GM21723 (cell line): Measurements from ENCODE around the gene ALG6.
"Not testable (repeated sequence)": the region's sequence is repeated elsewhere in the genome, so short reads cannot be mapped to it uniquely, and the experiment has no call there.

Experiments used
- ATAC-seq: cut with Tn5 transposase; IDR thresholded peaks from one replicate; pipeline ENCODE4 v1.9.1; 2021; ENCODE audit warnings: mild to moderate bottlenecking, moderate library complexity; ENCODE audit not compliant: unreplicated experiment

ALG6 gene

DNA sequence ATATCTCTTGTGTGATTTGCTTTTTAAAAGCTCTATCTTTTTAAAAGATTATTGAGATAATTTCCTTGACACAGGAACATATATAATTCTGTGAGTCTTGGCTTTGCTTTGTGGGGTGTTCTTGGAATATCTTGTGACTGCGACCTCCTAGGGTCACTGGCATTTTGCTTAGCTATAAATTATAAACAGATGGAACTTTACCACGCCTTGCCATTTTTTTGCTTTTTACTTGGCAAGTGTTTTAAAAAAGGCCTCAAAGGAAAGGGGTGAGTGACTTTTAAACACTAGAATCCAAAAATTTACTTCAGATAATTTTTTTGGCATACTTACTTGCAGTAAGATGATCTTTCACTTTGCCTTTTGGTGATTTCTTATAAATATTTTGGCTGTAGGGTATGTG is 43.6 kb downstream of the ALG6 start:
- ATAC-seq = no peak

- ATAC-seq = no peak
Measured at GRCh38 chr1:63413394-63413793, 46.0 kb downstream of the ALG6 start.

- no peak for ATAC-seq
Measured at GRCh38 chr1:63414691-63415365, 47.4 kb downstream of the ALG6 start.

DNA sequence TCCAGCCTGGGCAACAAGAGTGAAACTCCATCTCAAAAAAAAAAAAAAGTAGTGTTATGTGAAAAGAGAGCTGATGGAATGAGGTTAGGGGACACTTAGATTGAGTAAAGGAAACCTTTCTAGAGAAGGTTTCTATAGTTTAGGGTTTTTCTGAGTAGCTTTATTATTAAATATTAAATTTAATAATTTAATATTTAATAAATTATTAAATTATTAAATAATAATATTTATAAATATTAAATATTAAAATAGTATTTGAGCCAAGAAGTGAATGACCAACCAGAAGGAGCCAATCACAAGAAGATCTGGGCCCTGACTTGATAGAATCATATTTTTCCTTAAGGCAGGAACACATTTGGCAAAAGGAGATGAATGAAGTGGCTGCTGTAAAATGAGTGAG is 50.7 kb downstream of the ALG6 start:
- no peak for ATAC-seq

GRCh38 chr1:63420746-63421145 is 53.3 kb downstream of the ALG6 start:
- not testable (repeated sequence) for ATAC-seq

- no peak for ATAC-seq
Measured at GRCh38 chr1:63423649-63424048, 56.2 kb downstream of the ALG6 start.

- ATAC-seq = no peak
Measured at GRCh38 chr1:63428815-63429214, 61.4 kb downstream of the ALG6 start.

- no peak for ATAC-seq
Measured at GRCh38 chr1:63429281-63429680, 61.9 kb downstream of the ALG6 start.

DNA sequence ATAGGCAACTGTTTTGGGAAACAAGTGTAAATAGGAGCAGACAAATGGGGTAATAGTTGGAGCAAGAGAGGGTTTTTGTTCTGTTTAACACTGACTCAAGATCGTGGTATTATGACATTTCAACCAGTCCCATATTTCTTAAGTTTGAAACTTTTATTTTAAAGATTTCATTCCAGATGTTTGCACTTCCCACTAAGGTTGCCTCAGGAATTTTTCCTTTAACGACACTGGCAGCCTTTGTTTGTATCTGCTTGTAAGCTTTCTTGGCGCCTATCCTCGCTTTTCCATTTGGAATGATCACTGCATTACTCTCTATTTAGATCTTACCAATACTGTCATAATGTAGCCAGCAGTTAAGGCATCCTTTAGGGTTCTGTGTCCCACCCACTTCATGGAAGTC is 67.7 kb downstream of the ALG6 start:
- ATAC-seq = no peak

GRCh38 chr1:63442141-63442475 is 74.7 kb downstream of the ALG6 start:
- peak; percentile 18 for ATAC-seq

DNA sequence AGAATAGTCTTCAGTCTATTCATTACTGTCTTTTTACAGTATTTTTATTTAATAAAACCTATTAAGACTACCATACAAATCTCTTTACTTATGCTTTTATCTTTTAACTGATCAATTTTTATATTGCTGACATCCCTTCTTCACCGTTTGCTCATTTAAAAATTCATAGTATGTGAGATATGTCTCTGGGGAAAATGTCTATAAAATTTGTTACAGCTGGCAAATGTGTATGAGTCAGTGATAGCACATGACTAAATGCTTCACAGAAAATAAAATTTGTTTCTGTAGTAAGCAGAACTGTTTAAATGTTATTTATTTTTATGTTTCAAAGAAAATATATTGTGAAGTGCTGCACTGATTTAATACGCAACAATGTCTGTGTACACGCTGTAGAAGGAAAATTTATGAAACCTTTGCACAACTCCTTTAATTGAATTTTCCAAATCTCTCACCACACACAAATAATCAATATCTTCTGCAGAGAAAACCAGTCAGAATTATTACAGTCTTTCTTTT is 81.4 kb downstream of the ALG6 start:
- ATAC-seq = no peak

DNA sequence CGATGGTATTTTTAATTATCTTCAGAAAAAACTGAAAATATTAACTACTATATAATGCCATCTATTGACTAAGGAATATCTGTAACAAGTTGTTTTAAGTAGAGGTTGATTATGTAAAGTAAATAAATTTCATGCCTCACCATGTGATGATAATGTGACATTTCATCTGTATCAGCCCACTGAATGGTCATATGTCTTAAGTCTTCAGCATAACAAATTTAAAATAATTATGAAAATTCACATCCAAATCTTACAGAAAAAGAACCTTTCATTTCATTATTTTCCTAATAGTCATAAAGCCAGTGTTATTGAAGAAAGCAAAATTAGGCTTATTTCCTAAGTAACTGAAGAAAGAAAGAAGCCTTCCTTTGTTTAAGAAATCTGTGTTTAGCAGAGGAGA is 83.0 kb downstream of the ALG6 start:
- ATAC-seq = no peak

GRCh38 chr1:63453232-63453631 is 85.8 kb downstream of the ALG6 start:
- ATAC-seq = no peak

DNA sequence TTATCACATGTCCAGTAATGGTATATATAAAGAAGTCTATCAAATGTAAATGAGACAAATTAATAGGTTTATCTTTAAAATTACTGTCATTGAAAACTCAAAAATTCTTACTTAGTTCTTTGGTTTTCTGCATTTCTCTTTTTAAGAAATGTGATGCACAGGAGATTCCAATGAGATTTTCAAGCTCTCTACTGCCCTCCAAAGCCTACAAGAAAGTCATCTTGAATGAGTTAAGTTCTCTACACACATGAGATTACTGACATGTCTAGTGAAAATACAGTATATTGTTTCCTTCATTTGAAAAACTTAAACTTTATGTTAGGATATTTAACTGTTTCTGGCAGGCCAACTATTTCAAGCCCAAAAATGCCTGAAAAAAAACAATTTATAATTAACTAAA is 86.8 kb downstream of the ALG6 start:
- ATAC-seq = no peak

GRCh38 chr1:63458750-63459149 is 91.3 kb downstream of the ALG6 start:
- ATAC-seq = no peak

DNA sequence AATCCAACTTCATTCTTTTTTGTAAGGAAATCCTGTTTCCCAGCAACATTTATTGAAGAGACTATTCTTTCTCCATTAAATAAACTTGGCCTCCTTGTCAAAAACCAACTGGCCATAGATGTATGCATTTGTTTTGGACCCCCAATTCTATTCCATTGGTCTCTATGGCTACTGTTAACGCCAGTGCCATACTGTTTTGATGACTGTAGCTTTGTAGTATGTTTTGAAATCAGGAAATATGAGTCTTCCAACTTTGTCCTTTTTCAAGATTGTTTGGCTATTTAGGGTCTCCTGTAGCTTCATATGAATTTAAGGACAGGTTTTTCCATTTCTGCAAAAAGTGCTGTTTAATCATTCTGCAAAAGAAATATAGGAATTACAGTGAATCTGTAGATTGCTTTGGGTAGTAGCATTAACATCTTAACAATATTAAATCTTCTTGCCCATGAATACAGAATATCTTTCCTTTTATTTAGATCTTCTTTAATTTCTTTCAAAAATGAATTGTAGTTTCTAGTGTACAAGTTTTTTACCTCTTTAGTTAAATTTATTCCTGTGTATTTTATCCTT is 94.3 kb downstream of the ALG6 start:
- ATAC-seq = no peak

- no peak for ATAC-seq
Measured at GRCh38 chr1:63463248-63463647, 95.8 kb downstream of the ALG6 start.

DNA sequence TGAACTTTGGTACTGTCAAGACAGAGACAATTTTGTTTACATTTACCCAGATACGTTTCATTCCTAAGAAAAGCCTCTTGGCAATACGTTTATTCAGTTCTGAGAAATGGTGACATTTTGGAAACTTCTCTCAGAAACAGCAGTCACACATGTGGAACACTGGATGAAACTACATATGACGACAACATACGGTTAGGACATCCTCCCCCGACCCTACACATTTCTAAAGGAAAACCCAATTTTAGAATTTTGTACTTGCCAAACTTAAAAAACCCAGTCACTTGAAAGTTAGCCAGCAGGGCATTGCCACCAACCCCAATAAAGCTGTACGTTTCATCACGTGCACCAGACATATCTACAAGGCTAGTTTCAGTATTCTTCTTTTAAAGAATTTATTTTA is 98.8 kb downstream of the ALG6 start:
- no peak for ATAC-seq

GRCh38 chr1:63466759-63467158 is 99.3 kb downstream of the ALG6 start:
- no peak for ATAC-seq

GRCh38 chr1:63468683-63469082 is 101.3 kb downstream of the ALG6 start:
- not testable (repeated sequence) for ATAC-seq

DNA sequence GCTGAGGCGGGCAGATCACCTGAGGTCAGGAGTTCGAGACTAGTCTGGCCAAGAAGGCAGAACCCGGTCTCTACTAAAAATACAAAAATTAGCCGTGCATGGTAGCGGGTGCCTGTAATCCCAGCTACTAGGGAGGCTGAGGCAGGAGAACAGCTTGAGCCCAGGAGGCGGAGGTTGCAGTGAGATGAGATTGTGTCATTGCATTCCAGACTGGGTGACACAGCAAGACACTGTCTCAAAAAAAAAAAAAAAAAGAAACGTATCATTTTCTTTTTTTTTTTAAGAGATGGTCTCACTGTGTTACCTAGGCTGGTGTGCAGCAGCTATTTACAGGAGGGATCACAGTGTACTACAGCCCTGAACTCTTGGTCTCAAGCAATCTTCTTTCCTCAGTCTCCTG is 108.3 kb downstream of the ALG6 start:
- ATAC-seq = no peak

- ATAC-seq = no peak
Measured at GRCh38 chr1:63480057-63480456, 112.6 kb downstream of the ALG6 start.

GRCh38 chr1:63486629-63487028 is 119.2 kb downstream of the ALG6 start:
- ATAC-seq = no peak
